SKM-1 treated with dmso at 0.1 percent for 144 hours (cell line): ENCODE data around the gene APBB2.

Source experiments
- DNase-seq: peaks from one replicate; lab custom pipeline; 2025; ENCODE audit not compliant: unreplicated experiment; lab: John Stamatoyannopoulos, UW

The APBB2 gene

DNA sequence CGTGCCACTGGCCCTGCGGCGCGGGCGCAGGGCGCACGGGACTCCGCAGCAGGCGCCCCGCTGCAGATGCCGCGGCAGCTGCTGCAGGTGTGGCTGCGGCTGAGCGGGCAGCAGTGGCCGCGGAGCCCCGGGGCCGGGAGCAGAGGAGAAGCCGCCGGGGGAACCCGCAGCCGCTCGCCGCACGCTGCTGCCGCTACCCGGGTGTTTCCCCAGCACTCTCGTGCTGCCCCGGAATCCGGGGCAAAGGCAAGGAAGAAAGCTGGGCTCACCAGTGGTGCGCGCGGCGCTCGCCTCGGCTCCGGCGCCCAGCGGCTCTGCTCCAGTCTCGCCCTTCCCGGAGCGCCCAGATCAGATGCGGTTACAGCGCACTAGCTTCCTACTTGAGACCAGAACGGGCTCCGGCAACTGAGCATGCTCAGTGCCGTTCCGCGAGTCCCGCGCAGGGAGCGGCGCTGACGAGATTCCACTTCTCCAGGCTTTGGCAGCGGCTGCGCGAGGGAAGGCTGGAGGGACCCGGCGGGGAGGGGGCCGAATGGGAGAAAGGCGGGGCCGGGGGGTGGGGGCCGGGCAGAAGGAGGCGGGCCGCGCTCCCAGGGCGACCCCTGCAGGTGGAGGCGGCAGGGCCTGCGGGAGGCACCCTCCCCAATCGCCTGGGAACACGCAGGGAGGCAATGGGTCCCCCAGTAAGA lies at the start of gene APBB2:
TSS of gene APBB2 (minus strand) at position 407 of the 689 bp plus-strand sequence. CDS start 181,288 bp downstream, outside the sequence.
- DNase-seq: peak; percentile 89

DNA sequence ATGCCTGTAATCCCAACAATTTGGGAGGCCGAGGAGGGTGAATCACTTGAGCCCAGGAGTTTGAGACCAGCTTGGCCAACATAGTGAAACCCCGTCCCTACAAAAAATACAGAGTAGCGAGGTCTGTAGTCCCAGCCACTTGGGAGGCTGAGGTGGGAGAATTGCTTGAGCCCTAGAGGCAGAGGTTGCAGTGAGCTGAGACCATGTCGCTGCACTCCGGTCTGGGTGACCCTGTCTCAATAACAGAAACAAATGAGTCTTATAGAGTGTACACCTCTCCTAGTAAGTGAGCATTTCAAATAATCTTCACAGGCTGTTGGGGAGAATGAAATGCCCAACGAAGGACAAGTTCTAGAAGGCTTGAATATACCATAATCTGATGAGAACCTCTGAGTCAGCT lies 47.9 kb upstream of the APBB2 start:
- DNase-seq: no peak

DNA sequence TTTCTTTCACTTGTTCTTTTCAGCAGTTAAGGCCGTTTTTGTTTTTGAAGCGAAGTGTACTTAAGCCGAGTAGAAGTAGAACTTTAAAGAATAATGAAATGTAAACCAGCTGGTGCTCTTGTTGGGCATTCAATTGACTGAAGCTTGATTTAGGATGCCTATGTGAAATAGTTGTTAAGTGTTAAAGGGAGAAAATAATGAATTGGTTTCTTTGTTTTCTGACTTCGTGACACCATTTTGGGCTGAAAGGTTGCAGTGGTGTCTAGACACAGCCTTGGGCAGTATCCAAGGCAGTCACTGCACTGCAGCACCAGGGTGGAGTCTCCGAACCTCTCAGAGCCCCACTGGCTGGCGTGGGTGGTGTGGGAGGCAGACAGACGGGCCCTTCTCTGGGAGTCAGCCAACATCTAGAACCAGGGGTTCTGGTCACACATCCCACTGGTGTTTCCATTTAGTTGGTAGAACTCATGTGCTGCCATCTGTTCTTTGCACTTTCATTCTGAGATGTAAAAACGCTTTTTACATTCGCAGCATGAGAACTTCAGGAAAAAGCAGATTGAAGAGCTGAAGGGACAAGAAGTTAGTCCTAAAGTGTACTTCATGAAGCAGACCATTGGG lies 45.9 kb upstream of the APBB2 start:
- DNase-seq: no peak

DNA sequence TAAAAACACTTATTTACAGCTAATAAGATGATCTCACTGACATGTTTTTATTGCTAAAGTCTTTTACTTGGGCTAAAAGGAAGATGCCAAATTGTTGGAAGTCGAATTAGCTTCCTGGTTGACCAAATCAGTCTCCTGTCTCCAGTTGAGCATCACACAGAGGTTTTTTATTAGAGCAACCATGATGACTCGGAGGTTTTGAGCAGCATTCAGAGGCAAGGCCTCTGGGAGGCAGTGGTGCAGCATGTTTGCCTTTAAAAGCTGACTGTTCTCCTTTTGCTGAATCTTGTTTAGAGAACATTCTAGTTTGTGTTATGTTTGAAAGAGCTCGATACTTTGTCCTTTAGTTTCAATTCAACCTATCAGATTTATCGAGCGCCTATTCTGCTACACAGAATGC lies 44.4 kb upstream of the APBB2 start:
- DNase-seq: peak; percentile 48

DNA sequence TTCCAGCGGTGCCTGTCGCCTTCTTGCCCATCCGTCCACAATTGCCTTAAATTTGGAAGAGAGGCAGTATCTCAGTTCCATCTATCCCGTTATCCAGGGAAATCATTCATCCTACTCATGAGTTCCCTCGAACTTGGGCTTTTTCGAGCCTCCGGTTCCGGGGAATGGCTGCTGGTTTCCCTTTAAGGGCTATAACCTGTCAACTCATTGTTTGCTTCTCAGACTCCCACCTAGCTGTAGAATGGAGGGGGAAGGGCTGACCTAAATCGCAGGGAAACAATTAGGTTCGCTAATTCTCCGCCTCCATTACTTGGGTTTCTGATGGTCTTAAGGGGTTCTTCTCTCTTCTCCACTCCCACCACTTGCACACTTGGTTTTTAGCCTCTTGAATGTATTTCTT lies 43.6 kb upstream of the APBB2 start:
- DNase-seq: no peak

DNA sequence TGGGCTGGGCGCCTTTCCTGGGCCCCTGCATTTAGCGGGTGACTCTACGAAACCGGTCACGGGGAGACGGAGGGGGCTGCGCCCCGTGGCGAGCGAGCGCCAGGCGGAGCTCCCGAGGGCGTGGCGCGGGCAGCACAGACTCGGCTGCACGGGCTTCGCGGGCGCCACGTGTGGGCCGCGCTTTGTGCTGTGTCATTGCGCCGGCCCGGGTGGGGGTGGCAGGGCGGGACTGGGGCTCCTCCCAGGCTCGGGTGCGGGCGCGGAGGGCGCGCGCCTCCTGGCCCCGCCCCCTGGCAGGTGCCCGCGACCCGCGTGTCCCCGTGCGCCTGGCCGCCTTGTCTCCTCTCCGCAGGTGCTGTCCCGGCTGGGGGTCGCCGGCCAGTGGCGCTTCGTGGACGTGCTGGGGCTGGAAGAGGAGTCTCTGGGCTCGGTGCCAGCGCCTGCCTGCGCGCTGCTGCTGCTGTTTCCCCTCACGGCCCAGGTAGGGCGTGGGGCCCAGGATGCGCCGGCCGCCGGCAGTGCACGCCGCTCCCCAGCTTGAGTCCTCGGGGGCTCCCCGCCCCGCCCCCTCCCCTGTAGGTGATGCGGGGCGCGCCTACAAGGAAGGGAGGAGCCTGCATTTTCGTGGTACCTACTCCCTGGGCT lies 43.0 kb upstream of the APBB2 start:
- DNase-seq: peak; percentile 21

DNA sequence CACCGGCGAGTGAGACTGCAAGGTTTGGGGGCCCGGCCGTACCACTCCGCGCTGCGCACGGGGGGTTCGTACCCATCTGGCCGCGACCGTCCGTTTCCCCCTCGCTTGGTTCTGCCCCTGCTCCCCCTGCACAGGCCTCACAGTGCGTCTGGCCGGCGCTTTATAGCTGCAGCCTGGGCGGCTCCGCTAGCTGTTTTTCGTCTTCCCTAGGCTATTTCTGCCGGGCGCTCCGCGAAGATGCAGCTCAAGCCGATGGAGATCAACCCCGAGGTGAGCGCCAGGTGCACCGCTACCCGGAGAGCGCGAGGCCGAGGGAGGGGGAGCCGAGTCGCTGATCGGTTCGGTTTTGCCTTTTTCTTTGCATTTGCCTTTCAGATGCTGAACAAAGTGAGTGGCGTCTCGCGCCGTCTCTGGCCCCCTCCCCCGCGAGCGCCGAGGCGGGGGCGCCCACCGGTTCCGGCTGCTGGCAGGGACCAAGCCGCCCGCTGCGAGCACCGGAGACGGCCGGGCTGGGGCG lies 42.5 kb upstream of the APBB2 start, which contains the start of gene UCHL1:
TSS of gene UCHL1 (plus strand) at position 189 of the 517 bp plus-strand sequence. CDS start at position 238, 49 bp downstream.
- peak; percentile 47 for DNase-seq

DNA sequence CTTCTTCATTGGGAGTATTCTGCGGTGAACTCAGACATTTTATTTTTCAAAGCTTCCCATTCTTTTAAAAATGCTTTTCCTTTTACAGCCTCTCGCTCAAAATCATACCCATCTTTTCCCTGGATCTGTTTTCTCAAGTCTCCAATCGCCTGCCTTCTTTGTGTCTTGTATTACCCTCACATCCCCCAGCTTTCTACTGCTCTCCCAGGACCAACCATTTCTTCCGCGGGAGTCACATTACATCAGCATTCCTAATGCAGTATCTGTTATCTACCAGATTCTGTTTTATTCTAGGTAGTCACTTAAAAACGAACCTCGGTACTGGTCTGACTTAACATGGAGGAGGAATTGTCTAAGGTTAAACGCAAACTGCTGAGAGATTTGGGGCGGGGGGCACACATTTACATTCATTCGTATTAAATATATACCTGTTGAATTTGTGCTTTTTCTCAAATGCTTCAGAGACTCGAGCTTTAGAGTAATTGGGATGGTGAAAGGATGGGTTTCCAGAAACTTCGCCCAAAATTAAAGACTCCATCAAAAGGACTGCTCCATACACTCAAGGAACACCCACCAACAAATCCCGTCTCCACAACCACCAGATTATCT lies 41.9 kb upstream of the APBB2 start:
- DNase-seq: no peak

DNA sequence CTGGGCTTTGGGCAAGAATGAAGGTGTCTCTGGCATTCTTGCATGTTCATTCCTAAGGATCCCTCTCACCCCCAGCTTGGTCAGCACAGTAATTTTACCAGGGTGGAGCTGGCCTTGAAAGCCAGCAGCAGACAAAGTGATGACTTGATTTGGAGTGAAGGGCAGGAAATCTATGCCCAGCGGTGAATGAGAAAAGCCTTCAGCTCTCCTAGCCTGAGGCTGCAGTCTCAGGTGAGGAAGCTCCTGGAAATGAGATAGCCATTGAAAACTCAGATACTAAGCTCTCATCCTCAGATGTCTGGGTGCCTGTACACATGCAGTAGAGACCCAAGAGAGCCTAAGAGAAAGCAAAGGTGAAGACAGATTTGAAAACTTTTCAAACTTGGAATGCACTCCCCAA lies 31.6 kb upstream of the APBB2 start:
- no peak for DNase-seq

DNA sequence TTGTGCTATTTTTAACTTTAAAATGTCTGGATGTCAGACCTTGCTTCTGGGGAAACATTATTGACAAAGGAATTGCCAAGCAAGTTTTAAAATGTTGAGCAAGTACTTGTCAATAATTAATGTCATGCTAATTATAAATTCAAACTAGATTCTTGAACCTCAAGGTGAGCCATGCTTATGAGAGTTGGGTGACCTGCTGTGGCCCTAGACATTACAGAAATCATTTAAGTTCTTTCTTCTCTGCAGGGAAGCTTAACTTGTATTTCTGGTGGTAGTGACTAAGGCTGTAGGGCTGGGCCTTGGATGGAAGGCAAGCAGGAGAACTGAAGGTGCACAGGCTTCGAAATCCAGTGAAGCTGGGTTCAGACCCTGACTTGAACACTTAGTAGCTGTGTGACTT lies 27.6 kb upstream of the APBB2 start:
- no peak for DNase-seq

DNA sequence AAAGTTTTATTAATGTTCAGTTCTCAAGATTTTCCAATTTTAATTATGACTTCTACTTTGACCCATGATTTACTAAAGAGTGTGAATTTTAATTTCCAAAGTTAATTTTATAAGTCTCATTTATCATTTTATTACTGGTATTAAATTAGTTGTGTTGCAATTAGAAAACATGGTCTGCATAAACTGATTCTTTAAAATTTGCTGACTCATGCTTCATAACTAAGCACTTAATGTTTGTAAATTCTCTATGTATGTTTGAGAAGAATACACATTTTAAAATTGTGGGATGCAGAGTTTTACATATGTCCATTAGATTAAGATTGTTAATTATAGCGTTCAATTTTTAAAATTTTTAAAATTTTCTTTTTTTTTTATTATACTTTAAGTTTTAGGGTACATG lies 22.2 kb upstream of the APBB2 start:
- DNase-seq: no peak

DNA sequence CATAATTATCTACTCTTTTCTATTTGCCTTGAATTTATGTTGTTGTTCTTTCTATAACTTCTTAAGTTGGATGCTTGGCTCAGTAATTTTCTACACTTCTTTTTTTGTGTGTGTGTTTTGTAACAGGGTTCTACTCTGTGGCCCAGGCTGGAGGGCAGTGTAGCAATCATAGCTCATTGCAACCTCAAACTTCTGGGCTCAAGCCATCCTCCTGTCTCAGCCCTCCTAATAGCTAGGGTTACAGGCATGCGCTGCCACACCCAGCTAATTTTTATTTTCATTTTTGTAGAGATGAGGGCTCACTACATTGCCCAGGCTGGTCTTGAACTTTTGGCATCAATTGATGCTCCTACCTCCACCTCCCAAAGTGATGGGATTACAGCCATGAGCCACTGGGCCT lies 21.7 kb upstream of the APBB2 start:
- peak; percentile 31 for DNase-seq

DNA sequence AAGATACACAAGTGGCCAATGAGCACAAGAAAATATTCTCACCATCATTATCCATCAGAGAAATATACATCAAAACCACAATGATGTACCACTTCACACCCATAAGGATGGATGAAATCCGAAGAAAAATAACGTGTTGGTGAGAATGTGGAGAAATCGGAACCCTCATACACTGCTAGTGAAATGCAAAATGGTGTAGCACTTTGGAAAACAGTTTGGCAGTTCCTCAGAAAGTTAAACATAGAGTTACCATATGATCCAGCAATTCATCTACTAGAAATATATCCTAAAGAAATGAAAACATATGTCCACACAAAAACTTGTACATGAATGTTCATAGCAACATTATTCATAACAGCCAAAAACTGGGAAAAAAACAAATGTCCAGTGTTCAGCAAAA lies 18.5 kb upstream of the APBB2 start:
- DNase-seq: no peak

DNA sequence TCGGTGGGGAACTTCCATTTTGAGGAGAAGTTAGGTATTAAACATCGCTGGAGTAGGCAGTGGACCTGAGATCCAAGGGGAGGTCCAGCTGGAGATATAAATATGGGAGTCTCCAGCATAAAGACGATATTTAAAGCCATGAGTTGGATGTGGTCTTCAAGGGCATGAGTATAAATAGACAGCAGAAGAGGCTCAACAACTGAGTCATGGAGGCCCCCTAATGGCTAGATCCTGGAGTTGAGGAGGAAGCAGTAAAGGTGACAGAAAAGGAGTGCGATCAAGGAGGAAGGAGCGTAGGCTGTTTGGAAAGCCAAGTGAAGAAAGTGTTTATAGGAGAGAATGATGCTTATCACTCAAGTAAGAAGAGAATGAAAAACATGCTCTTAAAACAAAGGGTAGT lies 18.1 kb upstream of the APBB2 start:
- DNase-seq: no peak

DNA sequence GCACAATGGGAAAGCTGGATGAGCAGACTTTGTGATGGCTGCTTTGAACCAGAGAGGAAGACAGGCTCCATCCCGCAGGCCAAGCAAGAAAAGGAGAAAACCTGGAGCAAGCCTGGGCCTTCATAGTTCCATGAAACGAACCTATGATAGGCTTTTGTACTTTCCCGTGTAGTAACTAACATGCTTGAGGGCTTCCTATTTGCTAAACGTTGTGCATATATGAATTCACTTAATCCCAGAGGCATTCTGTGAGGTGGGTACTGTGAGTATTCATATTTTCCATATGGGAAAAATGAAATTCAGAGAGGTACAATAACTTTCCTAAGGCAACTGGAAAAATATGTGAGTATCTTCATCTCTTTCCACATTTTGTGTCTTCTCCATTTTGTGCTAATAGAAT lies 13.6 kb upstream of the APBB2 start:
- no peak for DNase-seq

DNA sequence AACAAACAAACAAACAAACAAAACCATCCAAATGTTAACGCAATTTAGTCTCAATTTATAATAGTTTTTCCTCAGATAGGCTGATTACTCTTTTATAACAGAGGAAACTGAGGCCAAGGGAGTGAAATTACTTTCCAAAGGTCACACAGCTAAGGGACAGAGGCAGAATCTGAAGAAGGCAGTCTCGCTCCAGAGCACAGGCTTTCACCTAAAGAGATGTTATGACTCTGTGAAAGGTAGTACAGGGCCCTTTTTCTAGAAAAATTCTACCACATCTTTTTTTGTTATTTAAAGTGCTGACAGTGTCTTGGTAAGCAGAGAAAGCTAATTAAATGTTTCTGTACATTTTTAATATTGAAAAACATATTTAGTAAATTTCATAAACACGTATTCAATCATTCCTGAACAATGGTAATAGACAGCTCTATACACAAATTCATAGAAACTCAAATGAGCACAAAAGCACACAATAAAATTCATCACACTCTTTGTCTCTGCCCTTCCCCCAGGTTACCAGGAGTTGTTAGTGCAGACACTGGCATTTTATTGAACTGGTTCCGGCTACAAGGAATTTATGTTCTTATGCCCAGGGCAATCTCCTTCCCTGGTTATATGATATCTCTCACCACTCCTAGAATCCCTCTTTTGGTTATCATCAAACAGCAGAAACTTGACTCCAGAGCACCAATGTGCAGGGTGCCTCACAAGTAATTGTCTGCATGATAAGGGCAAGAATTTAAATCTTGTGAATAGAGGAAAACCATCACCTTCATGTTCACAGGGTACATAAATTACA lies 7.7 kb upstream of the APBB2 start:
- no peak for DNase-seq

DNA sequence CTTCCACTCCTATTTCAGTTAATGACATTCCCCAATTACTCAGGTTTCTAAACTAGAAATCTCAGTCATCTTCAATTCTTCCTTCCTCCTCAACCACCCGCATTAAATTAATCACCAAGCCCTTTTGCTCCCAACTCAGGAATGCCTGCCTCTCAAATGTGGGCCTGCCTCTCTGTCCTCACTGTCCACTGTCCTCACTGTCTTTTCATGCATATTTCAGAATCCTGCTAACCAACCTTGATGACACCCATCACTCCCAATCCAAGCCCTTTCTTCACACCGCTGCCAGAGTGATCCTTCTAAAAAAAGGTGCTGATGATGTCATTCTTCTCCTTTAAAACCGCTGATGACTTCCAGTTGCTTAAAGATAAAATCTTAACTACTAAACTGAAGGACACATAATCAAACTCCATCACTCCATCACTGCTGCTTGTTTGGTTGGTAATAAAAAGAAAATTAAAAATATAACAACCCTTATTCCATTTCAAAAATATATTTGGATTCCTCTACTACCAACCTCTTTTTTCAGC lies 5.1 kb upstream of the APBB2 start:
- no peak for DNase-seq

DNA sequence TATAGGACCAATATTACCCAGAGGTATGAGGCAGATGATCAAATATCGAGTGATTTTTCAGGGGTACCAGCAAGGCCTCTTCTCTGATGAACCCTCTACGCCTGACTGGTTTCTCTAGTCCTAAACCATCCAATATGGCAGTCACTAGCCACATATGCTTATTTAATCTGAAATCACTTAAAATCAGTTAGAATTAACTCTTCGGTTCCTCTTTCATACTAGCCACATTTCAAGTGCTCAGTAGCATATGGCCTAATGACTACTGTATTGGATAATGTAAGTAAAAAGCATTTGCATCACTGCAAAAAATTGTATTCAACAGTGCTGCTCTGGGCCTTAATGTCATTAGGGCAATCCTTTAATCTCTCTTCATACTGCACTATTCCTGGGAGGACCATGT lies 4.4 kb upstream of the APBB2 start:
- no peak for DNase-seq

DNA sequence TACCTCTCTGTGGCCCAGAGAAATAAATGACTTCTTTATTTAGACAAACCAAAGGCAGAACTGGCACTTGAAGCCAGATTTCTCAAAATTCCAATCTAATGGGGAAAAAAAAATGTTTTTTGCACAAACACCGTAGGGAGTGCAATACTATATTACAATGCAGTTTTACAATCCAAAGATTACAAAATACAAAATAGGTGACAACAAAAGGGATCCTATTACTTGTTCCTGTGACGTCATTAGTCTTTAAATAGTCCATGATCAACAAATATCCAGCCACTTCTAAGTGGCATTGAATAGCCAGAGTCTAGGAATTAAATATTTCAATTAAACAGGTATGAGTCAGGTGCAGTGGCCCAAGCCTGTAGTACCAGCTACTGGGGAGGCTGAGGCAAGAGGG lies 3.0 kb upstream of the APBB2 start:
- no peak for DNase-seq

DNA sequence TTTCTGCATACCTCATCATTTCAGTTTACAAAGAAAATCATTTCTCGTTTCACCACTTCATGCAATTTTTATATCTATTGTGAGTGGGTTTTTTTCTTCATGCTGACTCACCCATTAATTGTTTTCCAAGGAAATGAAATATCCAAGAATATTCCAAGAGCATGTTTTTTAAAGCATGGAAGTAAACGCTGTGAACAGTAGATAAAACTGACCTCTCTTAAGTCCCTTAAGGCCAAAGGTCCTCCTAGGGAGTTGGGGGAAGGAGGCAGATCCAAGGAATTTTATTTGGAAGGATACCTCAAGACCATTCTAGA lies 2.6 kb upstream of the APBB2 start:
- no peak for DNase-seq
